ENCODE results near the gene BICDL2. TPM values are rescaled to one million over a fixed set of nuclear protein-coding genes. Genes with fewer than 3 reads are reported as not detected.
"Not testable (repeated sequence)": the region's sequence is repeated elsewhere in the genome, so short reads cannot be mapped to it uniquely, and the experiment has no call there.

Gene BICDL2
- total and polyA plus RNA-seq, 9 donors, result 0.02 to 0.66 (median 0.23) TPM; not detected in 4

GRCh38 chr16:3057181-3058138 is 20.7 kb upstream of the BICDL2 start:
- peaks cover 3% of the 10 kb centered on the region for H3K36me3 ChIP-seq (ENCODE audit: control insufficient read depth, insufficient read depth, low read length)
- no peak overlapping the region for H3K4me3 ChIP-seq (ENCODE audit: low read length)
- peaks cover 6% of the 10 kb centered on the region for H3K27me3 ChIP-seq (ENCODE audit: control insufficient read depth, insufficient read depth, low read length)
- no peaks in the 10 kb centered on the region for H3K9me3 ChIP-seq (replicated peaks; ENCODE audit: control insufficient read depth, low read depth, low read length)
- no peak overlapping the region for H3K27ac ChIP-seq (ENCODE audit: low read length)
- no peak for DNase-seq
- peaks cover 25% of the 10 kb centered on the region for H3K4me1 ChIP-seq (ENCODE audit: control insufficient read depth, insufficient read depth, low read length)
- 87% methylated on average over 11 of the region's 22 CpGs for WGBS (ENCODE audit: insufficient coverage)

GRCh38 chr16:3056336-3057180 is 19.8 kb upstream of the BICDL2 start:
- Histone ChIP-seq H3K4me3 (ENCODE audit: low read length) (no peak overlapping the region), H3K27ac (ENCODE audit: low read length) (no peak overlapping the region), H3K9me3 (replicated peaks; ENCODE audit: control insufficient read depth, low read depth, low read length) (no peaks in the 10 kb centered on the region), H3K4me1 (ENCODE audit: control insufficient read depth, insufficient read depth, low read length) (peaks cover 25% of the 10 kb centered on the region), H3K27me3 (ENCODE audit: control insufficient read depth, insufficient read depth, low read length) (peaks cover 6% of the 10 kb centered on the region), H3K36me3 (ENCODE audit: control insufficient read depth, insufficient read depth, low read length) (peaks cover 3% of the 10 kb centered on the region)
- WGBS (ENCODE audit: insufficient coverage), result 70% methylated on average over 12 of the region's 19 CpGs
- no peak for DNase-seq

GRCh38 chr16:3055734-3056115 is 19.0 kb upstream of the BICDL2 start:
- H3K27me3 ChIP-seq (ENCODE audit: control insufficient read depth, insufficient read depth, low read length); H3K9me3 ChIP-seq (replicated peaks; ENCODE audit: control insufficient read depth, low read depth, low read length); H3K36me3 ChIP-seq (ENCODE audit: control insufficient read depth, insufficient read depth, low read length); H3K4me3 ChIP-seq (ENCODE audit: low read length); DNase-seq; H3K27ac ChIP-seq (ENCODE audit: low read length): not testable (repeated sequence)
- peaks cover 22% of the 10 kb centered on the region for H3K4me1 ChIP-seq (ENCODE audit: control insufficient read depth, insufficient read depth, low read length)
- 18% methylated on average over 8 of the region's 9 CpGs for WGBS (ENCODE audit: insufficient coverage)

GRCh38 chr16:3054965-3055733 is 18.4 kb upstream of the BICDL2 start:
- WGBS (ENCODE audit: insufficient coverage), result 59% methylated on average over 14 of the region's 17 CpGs

GRCh38 chr16:3053330-3053710 is 16.6 kb upstream of the BICDL2 start:
- 80% methylated on average over 4 of the region's 13 CpGs for WGBS (ENCODE audit: insufficient coverage)
- H3K9me3 ChIP-seq (replicated peaks; ENCODE audit: control insufficient read depth, low read depth, low read length); H3K27ac ChIP-seq (ENCODE audit: low read length); H3K4me1 ChIP-seq (ENCODE audit: control insufficient read depth, insufficient read depth, low read length); DNase-seq; H3K4me3 ChIP-seq (ENCODE audit: low read length); H3K36me3 ChIP-seq (ENCODE audit: control insufficient read depth, insufficient read depth, low read length): not testable (repeated sequence)
- H3K27me3 ChIP-seq (ENCODE audit: control insufficient read depth, insufficient read depth, low read length), result peaks cover 32% of the 10 kb centered on the region

More at GRCh38 chr16:3054965-3055733, 18.4 kb upstream of the BICDL2 start:
- Histone ChIP-seq H3K27me3 (ENCODE audit: control insufficient read depth, insufficient read depth, low read length) (peaks cover 14% of the 10 kb centered on the region), H3K9me3 (replicated peaks; ENCODE audit: control insufficient read depth, low read depth, low read length) (no peaks in the 10 kb centered on the region), H3K4me3 (ENCODE audit: low read length) (no peak overlapping the region), H3K36me3 (ENCODE audit: control insufficient read depth, insufficient read depth, low read length) (peaks cover 3% of the 10 kb centered on the region), H3K4me1 (ENCODE audit: control insufficient read depth, insufficient read depth, low read length) (peaks cover 16% of the 10 kb centered on the region), H3K27ac (ENCODE audit: low read length) (no peak overlapping the region)
- DNase-seq, result no peak

GRCh38 chr16:3052571-3053329 is 16.0 kb upstream of the BICDL2 start:
- H3K4me1 ChIP-seq (ENCODE audit: control insufficient read depth, insufficient read depth, low read length); H3K27ac ChIP-seq (ENCODE audit: low read length): not testable (repeated sequence)
- WGBS (ENCODE audit: insufficient coverage), result no CpG with 5 or more reads among the region's 12 CpGs

GRCh38 chr16:3051494-3051893 is 14.8 kb upstream of the BICDL2 start:
- Histone ChIP-seq H3K27me3 (ENCODE audit: control insufficient read depth, insufficient read depth, low read length) (peaks cover 45% of the 10 kb centered on the region), H3K36me3 (ENCODE audit: control insufficient read depth, insufficient read depth, low read length) (peaks cover 3% of the 10 kb centered on the region), H3K4me1 (ENCODE audit: control insufficient read depth, insufficient read depth, low read length) (peaks cover 4% of the 10 kb centered on the region), H3K4me3 (ENCODE audit: low read length) (no peak overlapping the region), H3K27ac (ENCODE audit: low read length) (no peak overlapping the region), H3K9me3 (replicated peaks; ENCODE audit: control insufficient read depth, low read depth, low read length) (no peaks in the 10 kb centered on the region)
- WGBS (ENCODE audit: insufficient coverage), result 64% methylated on average over 3 of the region's 9 CpGs
- DNase-seq, result no peak

More at GRCh38 chr16:3052571-3053329, 16.0 kb upstream of the BICDL2 start:
- H3K36me3 ChIP-seq (ENCODE audit: control insufficient read depth, insufficient read depth, low read length); DNase-seq; H3K9me3 ChIP-seq (replicated peaks; ENCODE audit: control insufficient read depth, low read depth, low read length); H3K4me3 ChIP-seq (ENCODE audit: low read length): not testable (repeated sequence)
- peaks cover 36% of the 10 kb centered on the region for H3K27me3 ChIP-seq (ENCODE audit: control insufficient read depth, insufficient read depth, low read length)

- no peaks in the 10 kb centered on the region for H3K9me3 ChIP-seq (replicated peaks; ENCODE audit: control insufficient read depth, low read depth, low read length)
- WGBS (ENCODE audit: insufficient coverage), result 33% methylated on average over 1 of the region's 4 CpGs
- H3K36me3 ChIP-seq (ENCODE audit: control insufficient read depth, insufficient read depth, low read length), result peaks cover 3% of the 10 kb centered on the region
- H3K27ac ChIP-seq (ENCODE audit: low read length), result no peak overlapping the region
- H3K27me3 ChIP-seq (ENCODE audit: control insufficient read depth, insufficient read depth, low read length), result peaks cover 49% of the 10 kb centered on the region
- no peak for DNase-seq
- H3K4me1 ChIP-seq (ENCODE audit: control insufficient read depth, insufficient read depth, low read length), result peaks cover 8% of the 10 kb centered on the region
- H3K4me3 ChIP-seq (ENCODE audit: low read length), result no peak overlapping the region
Observed at GRCh38 chr16:3051009-3051408, 14.3 kb upstream of the BICDL2 start.

- WGBS (ENCODE audit: insufficient coverage), result no CpG with 5 or more reads among the region's 5 CpGs
- H3K4me1 ChIP-seq (ENCODE audit: control insufficient read depth, insufficient read depth, low read length), result peaks cover 12% of the 10 kb centered on the region
- no peak overlapping the region for H3K27ac ChIP-seq (ENCODE audit: low read length)
- peaks cover 3% of the 10 kb centered on the region for H3K36me3 ChIP-seq (ENCODE audit: control insufficient read depth, insufficient read depth, low read length)
- H3K4me3 ChIP-seq (ENCODE audit: low read length), result no peak overlapping the region
- DNase-seq, result no peak
- H3K9me3 ChIP-seq (replicated peaks; ENCODE audit: control insufficient read depth, low read depth, low read length), result no peaks in the 10 kb centered on the region
- peaks cover 55% of the 10 kb centered on the region for H3K27me3 ChIP-seq (ENCODE audit: control insufficient read depth, insufficient read depth, low read length)
Observed at GRCh38 chr16:3050487-3050886, 13.7 kb upstream of the BICDL2 start.
